ENCODE data around the gene NAXE. TPM values are rescaled to one million over a fixed set of nuclear protein-coding genes. Genes with fewer than 3 reads are reported as not detected.

The NAXE gene
- total RNA-seq, 1 donor from 2014 or later = 32.8 TPM

GRCh38 chr1:156583821-156584622 lies 7.6 kb upstream of the NAXE start:
- peak; percentile 86 for DNase-seq (ENCODE audit: low spot score)
- Histone ChIP-seq H3K9me3 (ENCODE audit: low read depth) (no peaks in the 10 kb centered on the region), H3F3A (ENCODE audit: low read depth) (no peaks in the 10 kb centered on the region), H3K9ac (no peak overlapping the region), H3K27me3 (no peaks in the 10 kb centered on the region), H3K4me3 (no peak overlapping the region), H4K20me1 (ENCODE audit: low read depth) (no peaks in the 10 kb centered on the region), H2AFZ (replicated peaks) (peak overlapping the region; percentile 70), H3K36me3 (no peaks in the 10 kb centered on the region), H3K4me2 (no peak overlapping the region), H3K4me1 (no peaks in the 10 kb centered on the region), H3K27ac (no peak overlapping the region), H3K79me2 (ENCODE audit: low read depth) (no peaks in the 10 kb centered on the region)
- Mint-ChIP-seq H3K36me3 (no peaks in the 10 kb centered on the region), H3K9me3 (no peaks in the 10 kb centered on the region), H3K4me1 (peaks cover 3% of the 10 kb centered on the region), H3K27ac (peak overlapping the region; percentile 83), H3K4me3 (peak overlapping the region; percentile 44), H3K27me3 (ENCODE audit: insufficient read depth, low read depth) (peaks cover 15% of the 10 kb centered on the region)
- TF ChIP-seq CTCF (IDR thresholded peaks at IDR 0.05) = peak; percentile 76
- no peak for TF ChIP-seq EZH2 (IDR thresholded peaks at IDR 0.05)

GRCh38 chr1:156584813-156585212 lies 6.8 kb upstream of the NAXE start:
- no peak overlapping the region for H2AFZ ChIP-seq (replicated peaks)

GRCh38 chr1:156586323-156586722 lies 5.3 kb upstream of the NAXE start:
- H3K27me3 ChIP-seq = no peaks in the 10 kb centered on the region
- no peaks in the 10 kb centered on the region for H3K36me3 Mint-ChIP-seq
- peaks cover 8% of the 10 kb centered on the region for H3K4me1 Mint-ChIP-seq
- no peak overlapping the region for H3K9ac ChIP-seq
- H3K27ac Mint-ChIP-seq = no peak overlapping the region
- TF ChIP-seq EZH2 (IDR thresholded peaks at IDR 0.05) (no peak), EZH2phosphoT487 (IDR thresholded peaks at IDR 0.05) (no peak), CTCF (IDR thresholded peaks at IDR 0.05) (no peak)
- H3K4me1 ChIP-seq = no peaks in the 10 kb centered on the region
- H3K9me3 Mint-ChIP-seq = no peaks in the 10 kb centered on the region
- H3K27me3 Mint-ChIP-seq (ENCODE audit: insufficient read depth, low read depth) = peaks cover 13% of the 10 kb centered on the region
- no peaks in the 10 kb centered on the region for H3K79me2 ChIP-seq (ENCODE audit: low read depth)
- no peaks in the 10 kb centered on the region for H3K9me3 ChIP-seq (ENCODE audit: low read depth)
- no peaks in the 10 kb centered on the region for H3K36me3 ChIP-seq
- no peak overlapping the region for H3K27ac ChIP-seq
- DNase-seq (ENCODE audit: low spot score) = no peak
- H3K4me3 Mint-ChIP-seq = no peak overlapping the region
- H2AFZ ChIP-seq (replicated peaks) = no peak overlapping the region
- no peak overlapping the region for H3K4me3 ChIP-seq
- no peaks in the 10 kb centered on the region for H4K20me1 ChIP-seq (ENCODE audit: low read depth)
- H3F3A ChIP-seq (ENCODE audit: low read depth) = peaks cover 9% of the 10 kb centered on the region
- H3K4me2 ChIP-seq = no peak overlapping the region

More at GRCh38 chr1:156584813-156585212, 6.8 kb upstream of the NAXE start:
- TF ChIP-seq CTCF (IDR thresholded peaks at IDR 0.05) (peak; percentile 58), EZH2 (IDR thresholded peaks at IDR 0.05) (no peak)
- H3K36me3 ChIP-seq = no peaks in the 10 kb centered on the region
- H3K9me3 ChIP-seq (ENCODE audit: low read depth) = no peaks in the 10 kb centered on the region
- no peak overlapping the region for H3K4me3 ChIP-seq
- no peaks in the 10 kb centered on the region for H3K79me2 ChIP-seq (ENCODE audit: low read depth)
- no peaks in the 10 kb centered on the region for H3K27me3 ChIP-seq
- peak; percentile 50 for DNase-seq (ENCODE audit: low spot score)
- no peaks in the 10 kb centered on the region for H3K36me3 Mint-ChIP-seq
- no peaks in the 10 kb centered on the region for H3K4me1 ChIP-seq
- H3K27me3 Mint-ChIP-seq (ENCODE audit: insufficient read depth, low read depth) = peaks cover 13% of the 10 kb centered on the region
- H4K20me1 ChIP-seq (ENCODE audit: low read depth) = no peaks in the 10 kb centered on the region
- no peaks in the 10 kb centered on the region for H3K9me3 Mint-ChIP-seq
- H3K27ac Mint-ChIP-seq = no peak overlapping the region
- H3K4me1 Mint-ChIP-seq = peaks cover 3% of the 10 kb centered on the region
- H3K9ac ChIP-seq = no peak overlapping the region
- no peak overlapping the region for H3K27ac ChIP-seq
- H3K4me2 ChIP-seq = no peak overlapping the region
- no peaks in the 10 kb centered on the region for H3F3A ChIP-seq (ENCODE audit: low read depth)
- no peak overlapping the region for H3K4me3 Mint-ChIP-seq

Measured in neural progenitor cell (in vitro differentiated cells).